Smooth muscle cell (in vitro differentiated cells): Measurements from ENCODE around the gene MAP2K7. TPM values are rescaled to one million over a fixed set of nuclear protein-coding genes. Genes with fewer than 3 reads are reported as not detected.
"Not testable (repeated sequence)": the region's sequence is repeated elsewhere in the genome, so short reads cannot be mapped to it uniquely, and the experiment has no call there.

ENCODE experiments used
- DNase-seq: peaks from one replicate; lab custom pipeline; 2025; ENCODE audit not compliant: unreplicated experiment; lab: John Stamatoyannopoulos, UW
- H2AFZ ChIP-seq: fragments of 200-600 bp; sonication (generic); 2 replicates; pipeline ENCODE4 v1.6.0; 2016; ENCODE audit warnings: antibody characterized with exemption, low read depth, mild to moderate bottlenecking
- H3F3A ChIP-seq: fragments of 200-600 bp; sonication (generic); 2 replicates; pipeline ENCODE4 v1.6.0; 2017; ENCODE audit warnings: antibody characterized with exemption, low read depth
- H3K27ac ChIP-seq: fragments of 200-600 bp; sonication (generic); 2 replicates; pipeline ENCODE4 v1.5.1; 2016; ENCODE audit warnings: low read depth, mild to moderate bottlenecking
- H3K27me3 ChIP-seq: fragments of 200-600 bp; sonication (generic); 2 replicates; pipeline ENCODE4 v1.6.1; 2016; ENCODE audit warnings: low read depth, mild to moderate bottlenecking
- H3K36me3 ChIP-seq: fragments of 200-600 bp; sonication (generic); 2 replicates; pipeline ENCODE4 v1.5.1; 2016; ENCODE audit warnings: low read depth
- H3K4me1 ChIP-seq: fragments of 200-600 bp; sonication (generic); 2 replicates; pipeline ENCODE4 v1.5.1; 2016; ENCODE audit warnings: low read depth
- H3K4me2 ChIP-seq: fragments of 200-600 bp; sonication (generic); 2 replicates; pipeline ENCODE4 v1.6.0; 2016; ENCODE audit warnings: mild to moderate bottlenecking
- H3K4me3 ChIP-seq: fragments of 200-600 bp; sonication (generic); 2 replicates; pipeline ENCODE4 v1.5.1; 2016; ENCODE audit warnings: mild to moderate bottlenecking
- H3K79me2 ChIP-seq: fragments of 200-600 bp; sonication (generic); 2 replicates; pipeline ENCODE4 v1.6.0; 2016; ENCODE audit warnings: low read depth, mild to moderate bottlenecking
- H3K9ac ChIP-seq: fragments of 200-600 bp; sonication (generic); 2 replicates; pipeline ENCODE4 v1.6.0; 2016; ENCODE audit warnings: low read depth
- H3K9me3 ChIP-seq: fragments of 200-600 bp; sonication (generic); replicated peaks from 2 replicates; pipeline ENCODE4 v1.5.1; 2016; ENCODE audit warnings: low read depth
- H4K20me1 ChIP-seq: fragments of 200-600 bp; sonication (generic); 2 replicates; pipeline ENCODE4 v1.6.0; 2016; ENCODE audit warnings: low read depth
- WGBS: methylation state at CpG from one replicate; pipeline ENCODE4 v1.1.7; 2016; ENCODE audit warnings: low lambda C conversion rate; 5-methylcytosine and 5-hydroxymethylcytosine counted together
- polyA plus RNA-seq: library from polyadenylated mRNA; unstranded; fragments of >200 nt; fragmentation: Nextera tagmentation; extraction: Ambion mirVana; gene quantifications from 2 replicates; pipeline ENCODE4 v1.2.1, GENCODE V29; 2016
- total RNA-seq: library from RNA; depleted of rRNA; stranded (reverse); fragments of >200 nt; gene quantifications from 2 replicates; pipeline ENCODE4 v1.2.3, GENCODE V29; 2014
- TF ChIP-seq, protein P1 (sequence below): fragments of 200-600 bp; sonication (generic); IDR thresholded peaks from 2 replicates; pipeline ENCODE4 v1.5.1; 2017; ENCODE audit warnings: borderline replicate concordance, mild to moderate bottlenecking, antibody characterized with exemption; ENCODE audit not compliant: insufficient read depth, poor library complexity, severe bottlenecking

Gene MAP2K7
- total and polyA plus RNA-seq, 2 experiments from 2014 or later, result 6.7 to 9.2 TPM

GRCh38 chr19:7953060-7953459 lies 49.4 kb downstream of the MAP2K7 start:
- no peaks in the 10 kb centered on the region for H3K9me3 ChIP-seq
- TF ChIP-seq, protein P1, sequence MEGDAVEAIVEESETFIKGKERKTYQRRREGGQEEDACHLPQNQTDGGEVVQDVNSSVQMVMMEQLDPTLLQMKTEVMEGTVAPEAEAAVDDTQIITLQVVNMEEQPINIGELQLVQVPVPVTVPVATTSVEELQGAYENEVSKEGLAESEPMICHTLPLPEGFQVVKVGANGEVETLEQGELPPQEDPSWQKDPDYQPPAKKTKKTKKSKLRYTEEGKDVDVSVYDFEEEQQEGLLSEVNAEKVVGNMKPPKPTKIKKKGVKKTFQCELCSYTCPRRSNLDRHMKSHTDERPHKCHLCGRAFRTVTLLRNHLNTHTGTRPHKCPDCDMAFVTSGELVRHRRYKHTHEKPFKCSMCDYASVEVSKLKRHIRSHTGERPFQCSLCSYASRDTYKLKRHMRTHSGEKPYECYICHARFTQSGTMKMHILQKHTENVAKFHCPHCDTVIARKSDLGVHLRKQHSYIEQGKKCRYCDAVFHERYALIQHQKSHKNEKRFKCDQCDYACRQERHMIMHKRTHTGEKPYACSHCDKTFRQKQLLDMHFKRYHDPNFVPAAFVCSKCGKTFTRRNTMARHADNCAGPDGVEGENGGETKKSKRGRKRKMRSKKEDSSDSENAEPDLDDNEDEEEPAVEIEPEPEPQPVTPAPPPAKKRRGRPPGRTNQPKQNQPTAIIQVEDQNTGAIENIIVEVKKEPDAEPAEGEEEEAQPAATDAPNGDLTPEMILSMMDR, result no peak
- no peaks in the 10 kb centered on the region for H4K20me1 ChIP-seq
- no peak overlapping the region for H3K9ac ChIP-seq
- H2AFZ ChIP-seq, result no peak overlapping the region
- H3F3A ChIP-seq, result no peaks in the 10 kb centered on the region
- H3K27me3 ChIP-seq, result no peaks in the 10 kb centered on the region
- no peaks in the 10 kb centered on the region for H3K36me3 ChIP-seq
- H3K4me2 ChIP-seq, result no peak overlapping the region
- 62% methylated on average over 3 of the region's 3 CpGs for WGBS
- no peak overlapping the region for H3K4me3 ChIP-seq
- no peak for DNase-seq
- H3K27ac ChIP-seq, result no peak overlapping the region
- H3K79me2 ChIP-seq, result no peaks in the 10 kb centered on the region
- no peaks in the 10 kb centered on the region for H3K4me1 ChIP-seq

DNA sequence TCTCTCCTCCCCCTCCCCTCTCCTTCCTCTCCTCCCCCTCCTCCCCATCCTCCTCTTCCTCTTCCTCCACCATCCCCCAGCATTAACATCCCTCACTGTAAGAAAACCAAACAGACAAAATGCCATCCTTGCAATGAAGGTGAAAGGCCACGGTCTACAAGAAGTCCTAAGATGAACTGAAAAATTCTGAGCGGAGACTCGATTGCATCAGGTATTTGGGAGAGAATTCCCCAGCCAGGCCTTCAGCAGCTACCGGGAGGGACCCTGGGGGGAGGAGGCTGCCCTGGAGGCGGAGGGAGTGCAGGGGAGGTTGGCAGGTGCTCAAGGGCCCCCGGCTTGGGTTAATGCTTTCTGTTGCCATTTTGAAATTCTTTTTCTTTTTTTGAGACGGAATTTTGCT lies 49.9 kb downstream of the MAP2K7 start:
- Histone ChIP-seq H3K4me3 (no peak overlapping the region), H4K20me1 (no peaks in the 10 kb centered on the region), H3K79me2 (no peaks in the 10 kb centered on the region), H3K27me3 (no peaks in the 10 kb centered on the region), H2AFZ (no peak overlapping the region), H3K4me1 (no peaks in the 10 kb centered on the region), H3K4me2 (no peak overlapping the region), H3K36me3 (no peaks in the 10 kb centered on the region), H3K27ac (no peak overlapping the region), H3F3A (no peaks in the 10 kb centered on the region), H3K9ac (no peak overlapping the region), H3K9me3 (no peaks in the 10 kb centered on the region)
- WGBS, result 84% methylated on average over 7 of the region's 7 CpGs
- DNase-seq, result no peak
- TF ChIP-seq, protein P1, result no peak

GRCh38 chr19:7955696-7956095 lies 52.0 kb downstream of the MAP2K7 start:
- TF ChIP-seq, protein P1, result no peak
- H3K9me3 ChIP-seq, result no peaks in the 10 kb centered on the region
- no peak overlapping the region for H3K4me2 ChIP-seq
- no peak overlapping the region for H2AFZ ChIP-seq
- H3F3A ChIP-seq, result no peaks in the 10 kb centered on the region
- no peak for DNase-seq
- no peaks in the 10 kb centered on the region for H3K36me3 ChIP-seq
- no peak overlapping the region for H3K27ac ChIP-seq
- no peak overlapping the region for H3K4me3 ChIP-seq
- no peaks in the 10 kb centered on the region for H3K4me1 ChIP-seq
- WGBS, result 91% methylated on average over 11 of the region's 11 CpGs
- no peak overlapping the region for H3K9ac ChIP-seq
- H3K79me2 ChIP-seq, result no peaks in the 10 kb centered on the region
- no peaks in the 10 kb centered on the region for H4K20me1 ChIP-seq
- H3K27me3 ChIP-seq, result no peaks in the 10 kb centered on the region

GRCh38 chr19:7959211-7959610 lies 55.5 kb downstream of the MAP2K7 start:
- WGBS, result 91% methylated on average over 6 of the region's 6 CpGs
- Histone ChIP-seq H2AFZ (no peak overlapping the region), H4K20me1 (no peaks in the 10 kb centered on the region), H3K4me2 (no peak overlapping the region), H3K36me3 (peaks cover 6% of the 10 kb centered on the region), H3K4me1 (no peaks in the 10 kb centered on the region), H3F3A (no peaks in the 10 kb centered on the region), H3K9ac (no peak overlapping the region), H3K27ac (no peak overlapping the region), H3K27me3 (no peaks in the 10 kb centered on the region), H3K9me3 (no peaks in the 10 kb centered on the region), H3K79me2 (no peaks in the 10 kb centered on the region), H3K4me3 (no peak overlapping the region)
- TF ChIP-seq, protein P1, result no peak
- DNase-seq, result no peak

DNA sequence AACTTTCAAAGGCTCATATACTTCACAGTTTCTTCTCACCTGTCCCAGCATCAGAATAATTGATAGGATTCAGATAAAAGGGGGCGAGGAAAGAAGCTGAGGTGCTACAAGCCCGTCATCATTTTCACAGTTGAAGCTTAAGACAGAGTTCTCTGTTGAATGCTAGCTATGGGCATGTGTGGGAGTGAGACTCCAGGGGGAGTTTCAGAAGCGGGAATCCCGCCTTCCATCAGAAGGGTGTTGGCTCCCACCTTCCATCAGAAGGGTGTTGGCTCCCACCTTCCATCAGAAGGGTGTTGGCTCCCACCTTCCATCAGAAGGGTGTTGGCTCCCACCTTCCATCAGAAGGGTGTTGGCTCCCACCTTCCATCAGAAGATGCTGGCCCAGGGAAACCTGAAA lies 57.4 kb downstream of the MAP2K7 start:
- H3K79me2 ChIP-seq, H2AFZ ChIP-seq, H3K36me3 ChIP-seq, H3K27me3 ChIP-seq, H3K4me1 ChIP-seq, H4K20me1 ChIP-seq, H3F3A ChIP-seq, H3K4me3 ChIP-seq, DNase-seq, H3K4me2 ChIP-seq, H3K9ac ChIP-seq, H3K27ac ChIP-seq, H3K9me3 ChIP-seq: not testable (repeated sequence)
- WGBS, result 98% methylated on average over 4 of the region's 4 CpGs
